OCI-LY3 (cell line): ENCODE data around the gene NDUFAF8.

Source experiments
- H2AFZ ChIP-seq: fragments of 200-600, 300-600 bp; shearing (Covaris generic); 2 replicates; pipeline ENCODE4 v1.6.0; 2014; ENCODE audit warnings: antibody characterized with exemption, low read depth, low read length
- H3K27ac ChIP-seq: fragments of 200-600, 300-600 bp; sonication (generic); 2 replicates; pipeline ENCODE4 v1.5.1; 2014; ENCODE audit warnings: mild to moderate bottlenecking, low read length, moderate library complexity, mixed read lengths
- H3K27me3 ChIP-seq: fragments of 200-600, 300-600 bp; sonication (generic); 2 replicates; pipeline ENCODE4 v1.6.1; 2014; ENCODE audit warnings: low read depth, low read length, mixed read lengths
- H3K36me3 ChIP-seq: fragments of 200-600, 300-600 bp; sonication (generic); replicated peaks from 2 replicates; pipeline ENCODE3; 2014; ENCODE audit warnings: low read depth, low read length, mixed read lengths
- H3K4me1 ChIP-seq: fragments of 300-600, 200-600 bp; sonication (generic); 2 replicates; pipeline ENCODE4 v1.6.1; 2014; ENCODE audit warnings: low read length, mixed read lengths
- H3K4me2 ChIP-seq: fragments of 200-600, 300-600 bp; sonication (generic); 2 replicates; pipeline ENCODE4 v1.6.1; 2014; ENCODE audit warnings: low read length, mixed read lengths
- H3K4me3 ChIP-seq: fragments of 300-600, 200-600 bp; sonication (generic); 2 replicates; pipeline ENCODE4 v1.5.1; 2014; ENCODE audit warnings: antibody characterized with exemption, mild to moderate bottlenecking, low read length, moderate library complexity
- H3K79me2 ChIP-seq: fragments of 300-600, 200-600 bp; shearing (Covaris generic); 2 replicates; pipeline ENCODE4 v1.6.1; 2014; ENCODE audit warnings: mild to moderate bottlenecking, low read length, mixed read lengths
- H3K9ac ChIP-seq: fragments of 300-600, 200-600 bp; shearing (Covaris generic); 2 replicates; pipeline ENCODE4 v1.6.0; 2014; ENCODE audit warnings: mild to moderate bottlenecking, low read length, moderate library complexity
- H3K9me3 ChIP-seq: fragments of 200-600, 300-600 bp; shearing (Covaris generic); 2 replicates; pipeline ENCODE4 v1.6.1; 2014; ENCODE audit warnings: low read length, mixed read lengths; ENCODE audit not compliant: insufficient read depth
- H4K20me1 ChIP-seq: fragments of 200-600, 300-600 bp; sonication (generic); 2 replicates; pipeline ENCODE4 v1.6.1; 2016; ENCODE audit warnings: low read length, mixed read lengths; ENCODE audit not compliant: insufficient read depth
- CTCF ChIP-seq: fragments of 200-600, 300-600 bp; sonication (generic); IDR thresholded peaks from 2 replicates; pipeline ENCODE4 v1.5.1; 2014; ENCODE audit warnings: antibody characterized with exemption, low read length, low read depth
- EZH2phosphoT487 ChIP-seq: fragments of 200-600 bp; shearing (Covaris generic); IDR thresholded peaks from 2 replicates; pipeline ENCODE4 v1.6.1; 2018; ENCODE audit warnings: antibody characterized with exemption, mixed run types, low read depth

NDUFAF8 gene

DNA sequence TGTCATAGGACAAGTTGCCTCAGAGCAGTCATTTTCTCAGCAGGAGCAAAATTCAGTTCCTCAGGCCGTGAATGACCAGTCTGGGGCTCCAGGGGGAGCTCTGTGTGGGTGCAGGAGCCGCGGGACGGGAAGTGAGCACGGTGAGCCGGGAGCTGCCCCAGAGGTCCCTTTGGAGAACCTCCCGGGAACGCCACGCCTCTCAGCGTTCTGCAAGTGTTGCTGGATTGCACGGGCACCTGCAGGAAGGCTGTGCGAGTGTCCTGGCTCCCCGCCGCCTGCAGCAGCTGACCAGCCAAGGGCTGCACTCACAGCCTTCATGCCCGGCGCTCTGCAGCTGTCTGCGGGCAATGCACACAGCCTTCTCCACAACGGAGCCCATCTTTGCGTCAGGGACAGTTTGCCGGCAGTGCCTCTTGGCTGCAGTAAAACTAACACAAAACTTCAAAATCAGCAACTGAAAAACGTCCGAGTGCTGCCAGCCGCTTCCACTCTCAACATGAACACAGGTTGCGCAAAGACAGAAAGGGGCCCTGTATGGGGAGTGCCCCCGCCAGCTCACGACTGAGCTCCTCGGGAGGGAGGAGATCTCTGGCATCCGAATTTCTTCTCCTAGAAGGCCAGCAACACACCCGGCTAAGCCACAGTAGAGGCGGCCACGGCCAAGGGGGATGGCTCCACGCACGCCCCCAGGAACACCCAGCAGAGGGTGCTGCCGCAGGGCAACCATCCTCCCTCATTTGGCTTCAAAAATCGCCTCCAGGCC lies 16.0 kb downstream of the NDUFAF8 start:
- TF ChIP-seq CTCF (no peak), EZH2phosphoT487 (no peak)
- no peak overlapping the region for H3K9ac ChIP-seq
- peaks cover 12% of the 10 kb centered on the region for H3K4me1 ChIP-seq
- peaks cover 24% of the 10 kb centered on the region for H4K20me1 ChIP-seq
- no peaks in the 10 kb centered on the region for H3K79me2 ChIP-seq
- H3K4me3 ChIP-seq = no peak overlapping the region
- no peaks in the 10 kb centered on the region for H3K27me3 ChIP-seq
- no peak overlapping the region for H3K27ac ChIP-seq
- no peaks in the 10 kb centered on the region for H3K9me3 ChIP-seq
- no peak overlapping the region for H2AFZ ChIP-seq
- peaks cover 27% of the 10 kb centered on the region for H3K36me3 ChIP-seq
- H3K4me2 ChIP-seq = no peak overlapping the region

DNA sequence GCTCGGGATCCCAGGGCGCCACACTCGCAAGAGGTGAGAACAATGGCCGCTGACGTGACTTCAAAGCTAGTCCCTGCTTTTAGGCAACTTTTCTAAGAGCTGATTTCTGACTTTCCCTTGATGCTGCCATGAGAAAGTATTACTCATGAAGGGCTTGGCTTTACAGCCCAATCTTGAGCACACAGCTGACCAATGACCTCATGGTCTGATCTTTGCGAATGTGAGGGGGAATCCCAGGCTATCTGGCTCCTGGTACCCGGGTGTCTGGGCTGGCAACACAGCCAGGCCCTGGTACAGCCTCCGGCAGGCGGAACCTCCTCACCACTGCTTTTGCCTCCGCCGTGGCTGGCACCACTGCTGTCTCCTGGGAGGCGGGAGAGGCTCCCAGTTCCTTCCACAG lies 17.5 kb downstream of the NDUFAF8 start:
- Histone ChIP-seq H2AFZ (no peak overlapping the region), H3K4me3 (no peak overlapping the region), H3K27ac (no peak overlapping the region), H4K20me1 (peaks cover 22% of the 10 kb centered on the region), H3K27me3 (no peaks in the 10 kb centered on the region), H3K9ac (no peak overlapping the region), H3K4me2 (no peak overlapping the region), H3K79me2 (no peaks in the 10 kb centered on the region), H3K9me3 (no peaks in the 10 kb centered on the region), H3K36me3 (peaks cover 16% of the 10 kb centered on the region), H3K4me1 (peaks cover 8% of the 10 kb centered on the region)
- TF ChIP-seq EZH2phosphoT487 (no peak), CTCF (no peak)

DNA sequence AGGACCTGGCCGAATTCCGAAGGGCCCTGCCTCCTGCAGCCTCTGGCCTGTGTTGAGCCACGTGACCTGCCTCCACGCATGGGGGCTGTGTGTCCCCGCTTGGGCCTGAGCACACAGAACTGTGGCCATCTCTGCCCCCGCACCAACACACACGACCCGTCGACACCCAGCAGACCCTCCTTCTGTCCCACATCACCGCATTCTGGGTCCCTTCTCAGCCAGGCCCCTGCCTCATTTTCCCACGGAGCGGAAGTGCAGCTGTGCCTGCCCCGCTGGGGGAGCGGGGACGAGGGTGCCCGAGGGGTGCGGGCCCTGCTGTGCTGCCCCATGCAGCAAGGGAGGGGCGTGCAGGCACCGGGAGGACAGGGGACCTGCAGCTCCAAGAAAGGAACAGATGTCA lies 18.4 kb downstream of the NDUFAF8 start:
- H2AFZ ChIP-seq = no peak overlapping the region
- no peaks in the 10 kb centered on the region for H3K9me3 ChIP-seq
- H3K79me2 ChIP-seq = no peaks in the 10 kb centered on the region
- H3K27me3 ChIP-seq = no peaks in the 10 kb centered on the region
- TF ChIP-seq EZH2phosphoT487 (no peak), CTCF (no peak)
- H3K4me1 ChIP-seq = no peaks in the 10 kb centered on the region
- no peak overlapping the region for H3K27ac ChIP-seq
- no peak overlapping the region for H3K4me3 ChIP-seq
- H3K4me2 ChIP-seq = no peak overlapping the region
- H4K20me1 ChIP-seq = peaks cover 14% of the 10 kb centered on the region
- peaks cover 7% of the 10 kb centered on the region for H3K36me3 ChIP-seq
- no peak overlapping the region for H3K9ac ChIP-seq

DNA sequence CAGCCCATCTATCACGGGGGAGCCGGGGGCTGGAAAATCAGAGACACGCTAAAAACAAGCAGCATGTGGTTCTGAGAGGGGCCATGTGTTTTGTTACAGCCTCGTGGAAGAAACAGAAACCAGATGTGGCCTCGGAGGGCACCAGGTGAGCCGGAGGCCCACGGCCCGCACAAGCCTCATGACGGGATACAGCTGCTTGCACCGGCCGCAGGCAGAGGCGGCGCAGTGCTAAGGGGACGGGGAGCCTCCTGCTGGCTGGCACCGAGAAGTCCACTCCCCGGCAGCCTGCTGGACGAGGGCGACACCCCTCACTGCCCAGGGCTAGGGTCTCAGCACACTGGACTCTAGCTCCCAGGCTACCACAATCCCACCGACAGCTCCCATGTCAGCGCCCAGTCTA lies 19.2 kb downstream of the NDUFAF8 start:
- Histone ChIP-seq H3K4me1 (no peaks in the 10 kb centered on the region), H3K4me2 (no peak overlapping the region), H3K27ac (no peak overlapping the region), H3K4me3 (no peak overlapping the region), H3K9ac (no peak overlapping the region), H3K79me2 (no peaks in the 10 kb centered on the region), H3K9me3 (no peaks in the 10 kb centered on the region), H3K27me3 (no peaks in the 10 kb centered on the region), H3K36me3 (peaks cover 4% of the 10 kb centered on the region), H2AFZ (no peak overlapping the region), H4K20me1 (peaks cover 7% of the 10 kb centered on the region)
- TF ChIP-seq CTCF (no peak), EZH2phosphoT487 (no peak)
